DND-41 (cell line): ENCODE results near the gene ST6GALNAC1.

Source experiments
- EZH2 ChIP-seq: IDR thresholded peaks from 3 replicates; pipeline ENCODE4 v1.6.1; 2012; ENCODE audit warnings: borderline replicate concordance, low read depth, mild to moderate bottlenecking, moderate library complexity, low read length, inconsistent platforms; ENCODE audit not compliant: severe bottlenecking
- TF ChIP-seq, protein P1 (sequence below): IDR thresholded peaks from 2 replicates; pipeline ENCODE4 v1.5.1; 2012; ENCODE audit warnings: borderline replicate concordance, low read length, moderate library complexity, mild to moderate bottlenecking; ENCODE audit not compliant: poor library complexity, severe bottlenecking; ENCODE audit errors: extremely low read depth

DNA sequence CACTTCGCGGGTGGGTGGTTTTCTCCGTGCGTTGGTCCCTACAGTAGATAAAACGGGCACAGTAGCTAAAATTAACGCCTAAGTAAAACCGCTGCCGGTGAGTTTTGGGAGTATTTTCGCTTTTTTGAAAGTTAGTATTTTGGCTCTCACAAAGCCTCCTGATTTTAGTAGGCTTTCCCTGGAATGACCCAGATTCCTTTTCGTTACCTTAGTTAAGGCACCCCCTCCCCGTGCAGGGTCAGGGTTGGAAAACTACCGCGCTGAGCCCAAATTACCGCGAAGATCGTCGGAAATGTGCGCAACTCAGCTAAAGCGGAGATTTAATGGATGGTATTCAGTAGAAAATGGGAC lies 28.3 kb upstream of the ST6GALNAC1 start:
- TF ChIP-seq, protein P1, sequence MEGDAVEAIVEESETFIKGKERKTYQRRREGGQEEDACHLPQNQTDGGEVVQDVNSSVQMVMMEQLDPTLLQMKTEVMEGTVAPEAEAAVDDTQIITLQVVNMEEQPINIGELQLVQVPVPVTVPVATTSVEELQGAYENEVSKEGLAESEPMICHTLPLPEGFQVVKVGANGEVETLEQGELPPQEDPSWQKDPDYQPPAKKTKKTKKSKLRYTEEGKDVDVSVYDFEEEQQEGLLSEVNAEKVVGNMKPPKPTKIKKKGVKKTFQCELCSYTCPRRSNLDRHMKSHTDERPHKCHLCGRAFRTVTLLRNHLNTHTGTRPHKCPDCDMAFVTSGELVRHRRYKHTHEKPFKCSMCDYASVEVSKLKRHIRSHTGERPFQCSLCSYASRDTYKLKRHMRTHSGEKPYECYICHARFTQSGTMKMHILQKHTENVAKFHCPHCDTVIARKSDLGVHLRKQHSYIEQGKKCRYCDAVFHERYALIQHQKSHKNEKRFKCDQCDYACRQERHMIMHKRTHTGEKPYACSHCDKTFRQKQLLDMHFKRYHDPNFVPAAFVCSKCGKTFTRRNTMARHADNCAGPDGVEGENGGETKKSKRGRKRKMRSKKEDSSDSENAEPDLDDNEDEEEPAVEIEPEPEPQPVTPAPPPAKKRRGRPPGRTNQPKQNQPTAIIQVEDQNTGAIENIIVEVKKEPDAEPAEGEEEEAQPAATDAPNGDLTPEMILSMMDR, result no peak
- no peak for TF ChIP-seq EZH2
